ENCODE results near the gene SCN2A. TPM values are rescaled to one million over a fixed set of nuclear protein-coding genes. Genes with fewer than 3 reads are reported as not detected.

Gene SCN2A
- total RNA-seq, 1 donor from 2014 or later: under 0.01 TPM

GRCh38 chr2:165197346-165197745 is 41.9 kb upstream of the SCN2A start:
- no peak for TF ChIP-seq CTCF (IDR thresholded peaks at IDR 0.05; ENCODE audit: insufficient read depth, low read length, severe bottlenecking)
- Histone ChIP-seq H3K36me3 (ENCODE audit: control insufficient read depth, insufficient read depth, low read length) (no peaks in the 10 kb centered on the region), H3K4me3 (ENCODE audit: low read depth, low read length) (no peak overlapping the region), H3K27me3 (ENCODE audit: control insufficient read depth, insufficient read depth, low read length) (no peaks in the 10 kb centered on the region)
- DNase-seq (ENCODE audit: low read depth) (no peak), FAIRE-seq (no peak)

GRCh38 chr2:165198181-165198580 is 41.0 kb upstream of the SCN2A start:
- FAIRE-seq: no peak
- no peak for DNase-seq (ENCODE audit: low read depth)
- Histone ChIP-seq H3K4me3 (ENCODE audit: low read depth, low read length) (no peak overlapping the region), H3K36me3 (ENCODE audit: control insufficient read depth, insufficient read depth, low read length) (no peaks in the 10 kb centered on the region), H3K27me3 (ENCODE audit: control insufficient read depth, insufficient read depth, low read length) (no peaks in the 10 kb centered on the region)
- no peak for TF ChIP-seq CTCF (IDR thresholded peaks at IDR 0.05; ENCODE audit: insufficient read depth, low read length, severe bottlenecking)

GRCh38 chr2:165202239-165202638 is 37.0 kb upstream of the SCN2A start:
- no peak for FAIRE-seq
- peak; percentile 14 for DNase-seq (ENCODE audit: low read depth)
- Histone ChIP-seq H3K27me3 (ENCODE audit: control insufficient read depth, insufficient read depth, low read length) (no peaks in the 10 kb centered on the region), H3K36me3 (ENCODE audit: control insufficient read depth, insufficient read depth, low read length) (no peaks in the 10 kb centered on the region), H3K4me3 (ENCODE audit: low read depth, low read length) (no peak overlapping the region)
- TF ChIP-seq CTCF (IDR thresholded peaks at IDR 0.05; ENCODE audit: insufficient read depth, low read length, severe bottlenecking): no peak

- FAIRE-seq (no peak), DNase-seq (ENCODE audit: low read depth) (peak; percentile 50)
- Histone ChIP-seq H3K36me3 (ENCODE audit: control insufficient read depth, insufficient read depth, low read length) (no peaks in the 10 kb centered on the region), H3K4me3 (ENCODE audit: low read depth, low read length) (no peak within 1 kb of the TSS), H3K27me3 (ENCODE audit: control insufficient read depth, insufficient read depth, low read length) (no peaks in the 10 kb centered on the region)
- peak; percentile 71 for TF ChIP-seq CTCF (IDR thresholded peaks at IDR 0.05; ENCODE audit: insufficient read depth, low read length, severe bottlenecking)
These were observed 35.3 kb upstream of the SCN2A start, which contains the start of gene SCN3A for GRCh38 chr2:165203689-165204559. Gene SCN3A, minus strand, starts transcription at chr2:165204050. Its CDS starts 27,656 bp downstream, at chr2:165176394.

GRCh38 chr2:165205865-165206264 is 33.3 kb upstream of the SCN2A start:
- Histone ChIP-seq H3K36me3 (ENCODE audit: control insufficient read depth, insufficient read depth, low read length) (no peaks in the 10 kb centered on the region), H3K4me3 (ENCODE audit: low read depth, low read length) (no peak overlapping the region), H3K27me3 (ENCODE audit: control insufficient read depth, insufficient read depth, low read length) (no peaks in the 10 kb centered on the region)
- DNase-seq (ENCODE audit: low read depth): no peak
- no peak for TF ChIP-seq CTCF (IDR thresholded peaks at IDR 0.05; ENCODE audit: insufficient read depth, low read length, severe bottlenecking)
- no peak for FAIRE-seq

All from bronchial epithelial cell (primary cell).